ENCODE measurements around the gene ZCCHC17. TPM values are rescaled to one million over a fixed set of nuclear protein-coding genes. Genes with fewer than 3 reads are reported as not detected.

The ZCCHC17 gene
- 39.2 and 51.0 TPM in 2 replicates for polyA plus RNA-seq (2011; rRNA removed)
- 9.9 and 12.1 TPM in 2 replicates for polyA minus RNA-seq (2011; rRNA and poly(A)+ RNA removed)

GRCh38 chr1:31296486-31297276 is at the start of gene ZCCHC17, which contains the start of gene SNRNP40:
TSS of gene ZCCHC17 (plus strand) at chr1:31297032. CDS start at chr1:31310099, 13,067 bp downstream.
TSS of gene SNRNP40 (minus strand) at chr1:31296788. CDS start at chr1:31296751, 37 bp downstream.
- peak within 1 kb of the TSS; percentile 91 for H3K4me3 ChIP-seq (ENCODE audit: low read depth, low read length)
- peaks cover 3% of the 10 kb centered on the region for H3K36me3 ChIP-seq (ENCODE audit: control insufficient read depth, insufficient read depth, low read length)
- TF ChIP-seq CTCF (IDR thresholded peaks at IDR 0.05; ENCODE audit: insufficient read depth, low read depth, low read length): peak; percentile 23; the same call in 1 of the 2 replicates
- POLR2A ChIA-PET: interaction anchor here (0.5 to 0.8 kb wide), 3 partner anchors 10 to 101 kb away, joined by 3 to 6 read pairs (median 6); no protein-coding TSS in a partner anchor
- H3K27me3 ChIP-seq (ENCODE audit: control insufficient read depth, insufficient read depth, low read length): no peaks in the 10 kb centered on the region
- peak; percentile 99 for DNase-seq (ENCODE audit: low read depth)
- CTCF ChIA-PET: interaction anchor here (0.6 to 1.5 kb wide), 6 partner anchors 10 to 1175 kb away, joined by 3 to 7 read pairs (median 3); no protein-coding TSS in a partner anchor

DNA sequence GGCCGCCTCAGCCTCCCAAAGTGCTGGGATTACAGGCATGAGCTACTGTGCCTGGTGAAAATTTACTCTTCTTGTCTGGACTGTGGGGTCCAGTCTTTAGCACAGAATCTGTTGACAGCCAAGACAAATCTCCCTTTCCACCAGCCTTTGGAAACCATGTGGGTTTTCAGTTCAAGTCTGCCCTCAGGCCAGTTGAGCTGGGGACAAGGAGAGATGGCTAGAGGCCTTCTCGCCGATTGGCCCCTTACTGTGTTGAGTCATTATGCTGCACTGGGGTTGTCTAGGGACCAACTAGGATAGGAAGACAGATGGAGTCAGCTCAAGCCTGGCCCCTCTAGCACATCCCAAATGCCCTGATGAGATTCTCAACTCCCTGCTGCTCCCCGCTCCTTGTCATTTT is 48.6 kb upstream of the ZCCHC17 start:
- no peak for TF ChIP-seq CTCF (IDR thresholded peaks at IDR 0.05; ENCODE audit: insufficient read depth, low read depth, low read length)
- H3K36me3 ChIP-seq (ENCODE audit: control insufficient read depth, insufficient read depth, low read length): no peaks in the 10 kb centered on the region
- CTCF ChIA-PET: no interaction called here
- no peaks in the 10 kb centered on the region; the same call in 1 of the 2 replicates for H3K27me3 ChIP-seq (ENCODE audit: control insufficient read depth, insufficient read depth, low read length)
- DNase-seq (ENCODE audit: low read depth): no peak
- POLR2A ChIA-PET: no interaction called here
- H3K4me3 ChIP-seq (ENCODE audit: low read depth, low read length): no peak overlapping the region

- Histone ChIP-seq H3K4me3 (ENCODE audit: low read depth, low read length) (no peak overlapping the region), H3K27me3 (ENCODE audit: control insufficient read depth, insufficient read depth, low read length) (no peaks in the 10 kb centered on the region; the same call in 1 of the 2 replicates), H3K36me3 (ENCODE audit: control insufficient read depth, insufficient read depth, low read length) (no peaks in the 10 kb centered on the region)
- no peak for TF ChIP-seq CTCF (IDR thresholded peaks at IDR 0.05; ENCODE audit: insufficient read depth, low read depth, low read length)
- DNase-seq (ENCODE audit: low read depth): no peak
- ChIA-PET POLR2A (no interaction called here), CTCF (interaction anchor here (0.6 to 0.7 kb wide), 2 partner anchors 65 to 308 kb away, joined by 3 read pairs; no protein-coding TSS in a partner anchor)
Observed at GRCh38 chr1:31249854-31250253, 47.0 kb upstream of the ZCCHC17 start.

GRCh38 chr1:31257213-31257612 is 39.6 kb upstream of the ZCCHC17 start:
- no peak overlapping the region for H3K4me3 ChIP-seq (ENCODE audit: low read depth, low read length)
- CTCF ChIA-PET: no interaction called here
- no peak for TF ChIP-seq CTCF (IDR thresholded peaks at IDR 0.05; ENCODE audit: insufficient read depth, low read depth, low read length)
- H3K27me3 ChIP-seq (ENCODE audit: control insufficient read depth, insufficient read depth, low read length): no peaks in the 10 kb centered on the region
- no peak for DNase-seq (ENCODE audit: low read depth)
- peaks cover 4% of the 10 kb centered on the region for H3K36me3 ChIP-seq (ENCODE audit: control insufficient read depth, insufficient read depth, low read length)
- POLR2A ChIA-PET: no interaction called here

- DNase-seq (ENCODE audit: low read depth): no peak
- TF ChIP-seq CTCF (IDR thresholded peaks at IDR 0.05; ENCODE audit: insufficient read depth, low read depth, low read length): no peak
- ChIA-PET CTCF (no interaction called here), POLR2A (no interaction called here)
- Histone ChIP-seq H3K36me3 (ENCODE audit: control insufficient read depth, insufficient read depth, low read length) (peaks cover 4% of the 10 kb centered on the region), H3K4me3 (ENCODE audit: low read depth, low read length) (no peak overlapping the region), H3K27me3 (ENCODE audit: control insufficient read depth, insufficient read depth, low read length) (no peaks in the 10 kb centered on the region)
Observed at GRCh38 chr1:31258581-31258980, 38.3 kb upstream of the ZCCHC17 start.

Measured in BJ (cell line).